ENCODE results near the gene SGPL1. TPM values are rescaled to one million over a fixed set of nuclear protein-coding genes. Genes with fewer than 3 reads are reported as not detected.

The SGPL1 gene
- total RNA-seq, 1 donor from 2014 or later = 8.2 TPM

GRCh38 chr10:70893227-70894006 is 77.7 kb downstream of the SGPL1 start:
- Histone ChIP-seq H3K36me3 (no peaks in the 10 kb centered on the region), H3K4me1 (peaks cover 27% of the 10 kb centered on the region), H3K4me3 (no peak overlapping the region), H3K27me3 (ENCODE audit: low read depth) (no peaks in the 10 kb centered on the region), H3K9me3 (replicated peaks) (no peaks in the 10 kb centered on the region), H3K27ac (replicated peaks) (no peak overlapping the region)
- no peak for DNase-seq
- intact Hi-C loops (cut with micrococcal nuclease) = no loop called here
- no peak for TF ChIP-seq CTCF (IDR thresholded peaks at IDR 0.05; ENCODE audit: borderline replicate concordance)

- no peak overlapping the region for H3K4me3 ChIP-seq
- peaks cover 17% of the 10 kb centered on the region for H3K4me1 ChIP-seq
- DNase-seq = no peak
- no peaks in the 10 kb centered on the region for H3K36me3 ChIP-seq
- no peaks in the 10 kb centered on the region for H3K27me3 ChIP-seq (ENCODE audit: low read depth)
- intact Hi-C loops (cut with micrococcal nuclease) = no loop called here
- TF ChIP-seq CTCF (IDR thresholded peaks at IDR 0.05; ENCODE audit: borderline replicate concordance) = no peak
- no peak overlapping the region for H3K27ac ChIP-seq (replicated peaks)
- no peaks in the 10 kb centered on the region for H3K9me3 ChIP-seq (replicated peaks)
Observed at GRCh38 chr10:70894416-70894815, 78.7 kb downstream of the SGPL1 start.

DNA sequence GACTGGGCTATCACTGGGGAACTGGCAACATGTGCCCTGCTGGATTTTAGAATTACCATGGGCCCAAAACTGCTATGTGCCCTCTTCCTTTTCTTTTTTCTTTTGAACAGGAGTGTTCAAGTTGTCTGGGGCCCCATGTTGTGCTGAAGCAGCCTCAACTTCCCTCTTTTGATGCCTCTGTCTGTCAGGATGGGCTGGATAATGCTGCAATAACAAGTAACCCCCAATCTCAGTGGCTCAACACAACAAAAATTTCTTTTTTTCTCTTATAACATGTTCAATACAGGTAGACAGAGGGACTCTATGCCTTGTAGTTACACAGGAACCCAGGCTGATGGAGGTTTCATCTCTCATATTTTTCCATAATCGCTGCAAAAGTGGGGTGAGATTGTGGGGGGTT is 80.8 kb downstream of the SGPL1 start:
- H3K4me1 ChIP-seq = peaks cover 3% of the 10 kb centered on the region
- intact Hi-C loops (cut with micrococcal nuclease) = no loop called here

DNA sequence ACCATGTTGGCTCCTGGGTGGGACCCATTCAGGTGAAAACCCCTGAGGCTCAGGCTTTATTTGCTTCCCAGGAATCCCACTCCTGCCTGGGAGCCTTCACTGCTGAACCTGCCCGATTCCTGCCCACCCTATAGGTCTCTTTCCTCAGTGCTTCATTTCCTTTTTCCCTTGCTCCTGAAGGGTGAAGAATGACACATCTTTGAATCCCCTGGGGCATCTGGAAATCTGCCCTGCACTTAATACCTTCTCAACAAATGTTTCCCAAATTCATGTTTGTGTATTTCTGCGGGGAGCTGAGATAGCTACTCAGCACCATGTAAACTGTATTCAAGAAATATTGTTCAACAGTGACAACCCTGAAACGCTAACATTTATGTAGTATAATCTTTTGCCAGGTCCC is 82.9 kb downstream of the SGPL1 start:
- Histone ChIP-seq H3K36me3 (no peaks in the 10 kb centered on the region), H3K9me3 (replicated peaks) (no peaks in the 10 kb centered on the region), H3K27me3 (ENCODE audit: low read depth) (no peaks in the 10 kb centered on the region), H3K4me1 (peaks cover 8% of the 10 kb centered on the region), H3K4me3 (no peak overlapping the region), H3K27ac (replicated peaks) (no peak overlapping the region)
- TF ChIP-seq CTCF (IDR thresholded peaks at IDR 0.05; ENCODE audit: borderline replicate concordance) = no peak
- no peak for DNase-seq
- intact Hi-C loops (cut with micrococcal nuclease) = no loop called here

More for the DNA sequence above, 80.8 kb downstream of the SGPL1 start:
- no peaks in the 10 kb centered on the region for H3K27me3 ChIP-seq (ENCODE audit: low read depth)
- no peaks in the 10 kb centered on the region for H3K36me3 ChIP-seq
- no peak overlapping the region for H3K4me3 ChIP-seq
- DNase-seq = no peak
- no peak for TF ChIP-seq CTCF (IDR thresholded peaks at IDR 0.05; ENCODE audit: borderline replicate concordance)
- no peak overlapping the region for H3K27ac ChIP-seq (replicated peaks)
- no peaks in the 10 kb centered on the region for H3K9me3 ChIP-seq (replicated peaks)

DNA sequence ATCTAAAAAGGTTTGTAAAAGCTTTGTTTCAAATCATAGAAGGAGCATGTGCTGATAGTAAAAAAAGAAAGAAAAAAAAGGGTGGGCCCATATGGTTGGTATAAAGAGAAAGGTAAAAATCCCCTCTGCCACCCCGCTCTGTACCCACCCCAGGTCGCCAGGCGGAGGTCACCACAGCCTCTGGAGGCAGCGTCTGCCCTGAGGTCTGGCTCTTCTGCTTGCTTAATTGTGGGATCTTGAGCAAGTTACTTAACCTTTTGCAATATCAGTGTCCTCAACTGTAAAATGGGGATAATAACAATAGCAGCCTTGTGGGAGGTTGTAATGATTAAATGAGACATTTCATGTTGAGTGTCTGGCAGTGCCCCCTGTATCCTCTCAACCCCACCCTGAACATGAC is 83.3 kb downstream of the SGPL1 start:
- intact Hi-C loops (cut with micrococcal nuclease) = no loop called here
- no peaks in the 10 kb centered on the region for H3K36me3 ChIP-seq
- no peak overlapping the region for H3K4me3 ChIP-seq
- H3K4me1 ChIP-seq = peaks cover 8% of the 10 kb centered on the region
- no peaks in the 10 kb centered on the region for H3K27me3 ChIP-seq (ENCODE audit: low read depth)
- no peak for DNase-seq
- no peaks in the 10 kb centered on the region for H3K9me3 ChIP-seq (replicated peaks)
- no peak overlapping the region for H3K27ac ChIP-seq (replicated peaks)
- no peak for TF ChIP-seq CTCF (IDR thresholded peaks at IDR 0.05; ENCODE audit: borderline replicate concordance)
